NCI-H2196 (cell line): ENCODE results near the gene C11orf97.

Experiments used
- DNase-seq: peaks from one replicate; lab custom pipeline; 2025; ENCODE audit not compliant: unreplicated experiment; lab: John Stamatoyannopoulos, UW

Gene C11orf97

DNA sequence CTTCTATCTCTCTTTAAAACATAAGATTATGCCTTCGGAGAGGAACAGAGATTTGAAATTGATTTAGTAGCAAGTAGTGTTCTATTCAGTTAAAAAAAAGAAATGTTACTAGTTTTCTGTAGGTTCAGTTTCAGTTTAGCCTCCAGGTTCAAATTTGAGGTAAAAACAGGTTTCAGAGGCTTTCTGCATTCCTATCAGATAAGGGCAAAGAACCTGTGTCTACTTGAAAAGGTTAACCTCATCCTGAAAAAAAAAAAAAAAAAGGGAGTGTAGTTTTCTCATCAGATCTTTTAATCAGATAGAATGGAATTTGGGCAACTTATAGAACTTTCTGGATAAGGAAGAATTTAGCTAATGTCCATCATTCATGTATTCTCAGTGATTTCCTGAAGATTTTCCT is 12.1 kb downstream of the C11orf97 start:
- DNase-seq, result no peak

DNA sequence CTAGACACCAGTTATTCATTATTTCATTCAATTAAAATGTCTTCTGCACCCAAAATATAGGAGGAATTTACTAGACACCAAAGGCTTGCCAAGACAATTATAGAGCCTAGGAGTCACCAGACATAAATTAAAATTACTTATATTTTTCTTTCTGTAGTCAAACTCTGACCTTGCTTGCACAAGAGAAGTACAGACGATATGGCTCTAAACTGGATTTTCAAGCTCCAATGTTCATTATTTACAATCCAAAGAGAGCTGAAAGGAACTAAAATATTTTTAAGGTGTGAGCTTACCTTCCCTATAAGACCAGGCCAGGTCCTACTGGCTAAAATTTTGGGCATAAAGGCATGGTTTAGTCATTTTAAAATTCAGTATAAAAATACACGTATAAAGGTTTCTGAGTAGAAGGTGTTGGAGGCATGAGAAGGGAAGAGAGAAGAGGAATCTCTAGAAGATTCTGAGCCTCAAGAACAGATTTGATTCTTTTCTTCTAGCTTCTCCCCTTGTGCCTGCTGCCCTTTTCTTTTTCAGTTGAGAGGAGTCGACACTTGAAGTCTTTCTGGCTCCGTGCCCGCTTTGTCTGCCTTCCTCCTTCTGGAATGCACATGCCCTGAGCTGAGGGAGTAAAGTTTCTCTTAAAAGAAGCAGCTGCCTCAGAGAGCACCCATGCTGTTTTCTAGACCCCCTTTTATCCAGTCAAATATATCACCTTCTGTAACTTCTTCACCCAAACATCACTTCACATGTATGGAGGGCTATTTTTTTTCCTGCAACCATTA is 13.5 kb downstream of the C11orf97 start:
- DNase-seq, result no peak

DNA sequence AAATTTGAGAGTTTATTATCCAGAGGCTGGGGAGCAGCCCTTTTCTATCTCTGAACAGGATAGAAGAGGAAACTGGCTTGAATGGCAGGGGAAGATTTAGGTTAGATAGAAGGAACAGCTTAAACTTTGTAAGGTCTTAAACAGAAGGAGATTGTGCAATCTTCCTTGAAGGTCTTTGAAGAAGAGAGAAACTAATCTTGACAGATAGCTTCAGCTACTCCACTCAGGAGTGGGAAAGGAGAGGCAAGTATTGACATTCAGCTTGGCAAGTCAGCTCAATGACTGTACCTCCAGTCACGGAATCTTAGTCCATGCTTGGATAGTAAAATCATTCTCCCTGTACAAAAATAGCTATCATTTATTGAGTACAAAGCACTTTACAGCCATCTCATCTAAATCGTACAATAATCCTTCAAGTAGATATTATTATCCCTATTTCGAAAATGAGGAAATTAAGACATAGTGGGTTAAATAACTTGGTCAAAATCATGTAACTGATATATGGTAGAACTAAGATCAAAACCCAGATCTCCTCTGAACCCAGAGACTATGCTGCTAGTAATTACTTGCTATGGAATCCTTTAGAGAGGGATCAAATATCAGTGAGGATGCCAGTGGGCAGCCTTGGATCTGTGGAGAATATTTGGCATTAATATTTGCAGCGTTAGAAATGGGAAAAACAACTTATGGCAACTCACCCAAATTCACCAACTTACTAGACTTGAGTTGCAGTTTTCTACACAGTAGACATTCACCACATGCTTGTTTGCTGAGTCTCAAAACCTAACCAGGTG is 14.6 kb downstream of the C11orf97 start:
- DNase-seq, result no peak

DNA sequence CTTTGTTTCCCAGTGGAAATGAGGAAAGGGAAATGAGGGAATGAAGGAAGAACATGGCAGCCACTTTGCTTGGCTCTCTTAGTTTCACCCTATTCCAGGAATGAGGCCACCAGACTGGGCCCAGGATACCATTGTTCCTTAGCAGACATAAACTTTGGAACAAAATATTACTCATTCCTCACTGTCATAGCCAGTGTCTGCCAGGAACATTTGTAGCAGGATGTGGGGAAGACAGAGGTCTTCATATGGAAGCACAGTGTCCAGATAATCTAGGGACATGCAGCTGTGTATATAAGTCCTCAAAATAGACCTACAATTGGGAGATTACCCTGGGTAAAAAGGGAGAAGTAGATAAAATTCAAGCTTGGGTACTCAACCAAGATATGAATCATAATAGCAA is 16.3 kb downstream of the C11orf97 start:
- no peak for DNase-seq

DNA sequence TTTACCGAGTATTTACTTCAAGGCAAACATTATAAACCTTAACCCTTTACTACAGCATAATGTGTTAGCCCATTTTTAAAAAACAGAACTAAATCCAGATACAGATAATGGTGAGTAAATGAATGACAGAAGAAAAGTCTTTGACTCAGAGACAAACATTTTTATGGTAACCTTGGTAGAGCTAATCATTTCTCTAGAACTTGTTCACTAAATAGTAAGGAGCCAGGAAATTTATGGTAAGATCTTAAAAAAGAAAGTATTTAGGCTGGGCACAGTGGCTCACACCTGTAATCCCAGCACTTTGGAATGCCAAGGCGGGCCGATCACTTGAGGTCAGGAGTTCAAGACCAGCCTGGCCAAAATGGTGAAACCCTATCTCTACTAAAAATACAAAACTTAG is 19.9 kb downstream of the C11orf97 start:
- no peak for DNase-seq

- DNase-seq, result no peak
These were observed 20.9 kb downstream of the C11orf97 start for GRCh38 chr11:94533206-94533605.

DNA sequence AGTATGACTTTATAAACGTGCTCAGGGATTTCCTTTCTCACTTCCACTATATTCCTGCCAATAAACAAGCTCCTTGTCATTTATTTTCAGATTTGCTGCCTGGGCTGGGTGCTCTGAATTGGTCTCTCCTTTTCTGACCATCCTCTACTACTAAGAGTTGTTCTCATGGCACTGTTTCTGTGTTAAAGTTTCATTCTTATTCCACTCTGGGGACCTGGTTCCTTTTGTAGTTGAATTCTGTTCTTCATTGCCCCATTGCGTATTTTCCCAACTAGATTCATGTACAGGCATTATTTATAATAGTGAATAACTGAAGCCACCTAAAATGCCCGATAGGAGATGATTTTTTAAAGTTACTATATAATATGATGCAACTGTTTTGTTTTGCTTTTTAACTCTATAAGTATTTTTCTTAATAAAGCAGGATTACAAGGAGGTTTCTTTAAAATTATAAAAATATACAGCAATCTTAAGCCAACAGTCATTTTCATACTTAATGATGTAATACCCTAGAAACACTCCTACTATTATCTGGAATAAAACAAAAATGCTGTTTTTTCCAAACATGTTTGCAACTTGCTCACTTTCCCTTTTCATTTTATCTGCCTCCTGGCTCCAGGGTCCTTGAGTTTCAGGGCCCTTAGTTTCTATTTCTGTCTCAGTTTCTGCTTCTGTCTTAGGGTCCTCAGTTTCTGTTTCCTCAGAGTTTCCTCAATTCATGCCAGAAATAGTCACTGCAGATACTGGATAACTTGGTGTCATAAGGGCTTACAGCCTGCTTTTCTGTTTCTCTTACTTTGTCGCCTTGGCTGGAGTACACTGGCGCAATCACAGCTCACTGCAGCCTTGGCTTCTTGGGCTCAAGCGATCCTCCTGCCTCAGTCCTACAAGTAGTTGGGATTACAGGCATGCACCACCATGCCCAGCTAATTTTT is 21.7 kb downstream of the C11orf97 start:
- no peak for DNase-seq

GRCh38 chr11:94536386-94536785 is 24.1 kb downstream of the C11orf97 start:
- no peak for DNase-seq

GRCh38 chr11:94537031-94537600 is 24.9 kb downstream of the C11orf97 start:
- no peak for DNase-seq

GRCh38 chr11:94539420-94539819 is 27.2 kb downstream of the C11orf97 start:
- no peak for DNase-seq

DNA sequence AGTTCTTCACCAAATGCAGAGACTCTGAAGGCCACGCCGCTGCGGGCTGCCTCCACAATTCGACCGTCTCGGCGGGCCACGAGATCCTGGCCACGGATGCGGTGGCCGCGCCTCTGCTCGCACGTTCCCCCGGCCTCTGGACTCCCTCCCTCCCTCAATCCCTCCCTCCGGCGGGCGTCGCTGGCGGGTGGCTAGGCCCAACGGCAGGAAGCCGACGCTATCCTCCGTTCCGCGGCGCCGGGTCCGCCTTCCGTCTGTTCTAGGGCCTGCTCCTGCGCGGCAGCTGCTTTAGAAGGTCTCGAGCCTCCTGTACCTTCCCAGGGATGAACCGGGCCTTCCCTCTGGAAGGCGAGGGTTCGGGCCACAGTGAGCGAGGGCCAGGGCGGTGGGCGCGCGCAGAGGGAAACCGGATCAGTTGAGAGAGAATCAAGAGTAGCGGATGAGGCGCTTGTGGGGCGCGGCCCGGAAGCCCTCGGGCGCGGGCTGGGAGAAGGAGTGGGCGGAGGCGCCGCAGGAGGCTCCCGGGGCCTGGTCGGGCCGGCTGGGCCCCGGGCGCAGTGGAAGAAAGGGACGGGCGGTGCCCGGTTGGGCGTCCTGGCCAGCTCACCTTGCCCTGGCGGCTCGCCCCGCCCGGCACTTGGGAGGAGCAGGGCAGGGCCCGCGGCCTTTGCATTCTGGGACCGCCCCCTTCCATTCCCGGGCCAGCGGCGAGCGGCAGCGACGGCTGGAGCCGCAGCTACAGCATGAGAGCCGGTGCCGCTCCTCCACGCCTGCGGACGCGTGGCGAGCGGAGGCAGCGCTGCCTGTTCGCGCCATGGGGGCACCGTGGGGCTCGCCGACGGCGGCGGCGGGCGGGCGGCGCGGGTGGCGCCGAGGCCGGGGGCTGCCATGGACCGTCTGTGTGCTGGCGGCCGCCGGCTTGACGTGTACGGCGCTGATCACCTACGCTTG is 31.7 kb downstream of the C11orf97 start, which contains the start of gene FUT4:
FUT4 (plus strand) TSS at position 227 of the 951 bp plus-strand sequence; CDS start at position 440, 213 bp downstream.
- peak; percentile 86 for DNase-seq

DNA sequence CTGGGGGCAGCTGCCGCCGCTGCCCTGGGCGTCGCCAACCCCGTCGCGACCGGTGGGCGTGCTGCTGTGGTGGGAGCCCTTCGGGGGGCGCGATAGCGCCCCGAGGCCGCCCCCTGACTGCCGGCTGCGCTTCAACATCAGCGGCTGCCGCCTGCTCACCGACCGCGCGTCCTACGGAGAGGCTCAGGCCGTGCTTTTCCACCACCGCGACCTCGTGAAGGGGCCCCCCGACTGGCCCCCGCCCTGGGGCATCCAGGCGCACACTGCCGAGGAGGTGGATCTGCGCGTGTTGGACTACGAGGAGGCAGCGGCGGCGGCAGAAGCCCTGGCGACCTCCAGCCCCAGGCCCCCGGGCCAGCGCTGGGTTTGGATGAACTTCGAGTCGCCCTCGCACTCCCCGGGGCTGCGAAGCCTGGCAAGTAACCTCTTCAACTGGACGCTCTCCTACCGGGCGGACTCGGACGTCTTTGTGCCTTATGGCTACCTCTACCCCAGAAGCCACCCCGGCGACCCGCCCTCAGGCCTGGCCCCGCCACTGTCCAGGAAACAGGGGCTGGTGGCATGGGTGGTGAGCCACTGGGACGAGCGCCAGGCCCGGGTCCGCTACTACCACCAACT is 32.5 kb downstream of the C11orf97 start:
- DNase-seq, result no peak

DNA sequence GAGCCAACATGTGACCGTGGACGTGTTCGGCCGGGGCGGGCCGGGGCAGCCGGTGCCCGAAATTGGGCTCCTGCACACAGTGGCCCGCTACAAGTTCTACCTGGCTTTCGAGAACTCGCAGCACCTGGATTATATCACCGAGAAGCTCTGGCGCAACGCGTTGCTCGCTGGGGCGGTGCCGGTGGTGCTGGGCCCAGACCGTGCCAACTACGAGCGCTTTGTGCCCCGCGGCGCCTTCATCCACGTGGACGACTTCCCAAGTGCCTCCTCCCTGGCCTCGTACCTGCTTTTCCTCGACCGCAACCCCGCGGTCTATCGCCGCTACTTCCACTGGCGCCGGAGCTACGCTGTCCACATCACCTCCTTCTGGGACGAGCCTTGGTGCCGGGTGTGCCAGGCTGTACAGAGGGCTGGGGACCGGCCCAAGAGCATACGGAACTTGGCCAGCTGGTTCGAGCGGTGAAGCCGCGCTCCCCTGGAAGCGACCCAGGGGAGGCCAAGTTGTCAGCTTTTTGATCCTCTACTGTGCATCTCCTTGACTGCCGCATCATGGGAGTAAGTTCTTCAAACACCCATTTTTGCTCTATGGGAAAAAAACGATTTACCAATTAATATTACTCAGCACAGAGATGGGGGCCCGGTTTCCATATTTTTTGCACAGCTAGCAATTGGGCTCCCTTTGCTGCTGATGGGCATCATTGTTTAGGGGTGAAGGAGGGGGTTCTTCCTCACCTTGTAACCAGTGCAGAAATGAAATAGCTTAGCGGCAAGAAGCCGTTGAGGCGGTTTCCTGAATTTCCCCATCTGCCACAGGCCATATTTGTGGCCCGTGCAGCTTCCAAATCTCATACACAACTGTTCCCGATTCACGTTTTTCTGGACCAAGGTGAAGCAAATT is 33.3 kb downstream of the C11orf97 start:
- DNase-seq, result no peak

DNA sequence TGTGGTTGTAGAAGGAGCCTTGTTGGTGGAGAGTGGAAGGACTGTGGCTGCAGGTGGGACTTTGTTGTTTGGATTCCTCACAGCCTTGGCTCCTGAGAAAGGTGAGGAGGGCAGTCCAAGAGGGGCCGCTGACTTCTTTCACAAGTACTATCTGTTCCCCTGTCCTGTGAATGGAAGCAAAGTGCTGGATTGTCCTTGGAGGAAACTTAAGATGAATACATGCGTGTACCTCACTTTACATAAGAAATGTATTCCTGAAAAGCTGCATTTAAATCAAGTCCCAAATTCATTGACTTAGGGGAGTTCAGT is 33.9 kb downstream of the C11orf97 start:
- no peak for DNase-seq

DNA sequence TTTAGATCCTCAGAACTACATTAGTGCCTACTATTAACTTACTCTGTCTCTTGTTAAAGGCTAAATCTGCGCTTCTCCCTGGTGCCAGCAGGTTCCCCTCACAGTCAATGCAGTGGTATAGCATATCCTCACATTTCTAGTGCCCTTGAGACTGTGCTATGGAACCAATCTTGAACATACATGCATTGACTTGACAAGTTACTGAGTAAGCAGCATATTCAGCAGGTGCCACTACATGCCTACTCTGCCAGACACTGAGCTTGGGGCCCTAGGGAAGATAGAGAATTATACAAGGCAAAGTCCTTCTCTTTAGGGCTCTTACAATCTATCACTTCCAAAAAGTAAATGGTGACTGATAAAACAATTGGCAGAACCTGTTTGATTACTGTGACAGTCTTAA is 34.6 kb downstream of the C11orf97 start:
- no peak for DNase-seq

GRCh38 chr11:94549146-94549545 is 36.9 kb downstream of the C11orf97 start:
- DNase-seq, result no peak

DNA sequence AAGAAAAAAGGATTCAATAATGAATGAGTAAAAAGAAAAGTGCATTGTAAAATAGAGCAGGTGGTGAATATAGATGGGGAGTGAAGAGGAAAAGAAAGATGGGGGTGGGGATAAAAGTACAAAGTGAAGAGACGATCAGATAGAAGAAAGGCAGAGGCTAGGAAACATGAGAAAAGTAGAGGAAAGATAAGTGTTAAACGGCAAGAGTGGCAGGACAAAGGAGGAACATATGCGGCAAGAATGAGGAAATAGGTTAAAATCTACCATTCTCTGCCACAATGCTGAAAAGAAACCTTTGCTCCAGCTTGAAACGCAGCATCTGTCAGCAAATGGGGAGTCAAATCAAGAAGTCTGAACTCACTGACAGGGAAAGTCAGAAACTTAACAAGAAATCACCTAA is 38.3 kb downstream of the C11orf97 start:
- DNase-seq, result no peak

DNA sequence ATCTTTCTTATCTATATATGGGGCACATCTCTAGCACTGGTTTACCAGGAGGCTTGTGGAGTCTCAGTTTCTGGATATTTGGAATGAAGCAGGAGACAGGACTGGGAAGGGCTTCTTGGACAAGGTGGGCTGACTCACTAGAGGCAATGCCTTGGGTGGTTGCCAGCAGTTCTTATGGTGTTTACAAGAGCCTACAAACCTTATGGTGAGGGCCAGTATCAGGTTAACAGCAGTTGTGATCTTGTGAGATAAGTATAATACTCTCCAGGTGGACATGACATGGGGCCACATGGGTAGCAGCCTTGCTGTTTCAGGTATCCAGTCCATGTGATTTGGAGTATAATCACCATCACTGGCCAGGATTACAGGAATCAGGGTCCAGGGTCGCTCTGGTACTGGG is 41.7 kb downstream of the C11orf97 start:
- DNase-seq, result peak; percentile 46
